NAMALWA (cell line): ENCODE measurements around the gene TMEM209.

Experiments used
- DNase-seq: peaks from one replicate; pipeline ENCODE4 v3.0.0-alpha.2; 2015; ENCODE audit warnings: low spot score

The TMEM209 gene

GRCh38 chr7:130143334-130143732 is 61.9 kb downstream of the TMEM209 start:
- no peak for DNase-seq

GRCh38 chr7:130142654-130143333 is 62.4 kb downstream of the TMEM209 start:
- DNase-seq: no peak

GRCh38 chr7:130141884-130142653 is 63.1 kb downstream of the TMEM209 start:
- no peak for DNase-seq

- DNase-seq: no peak
Measured at GRCh38 chr7:130141161-130141883, 63.9 kb downstream of the TMEM209 start.

- DNase-seq: no peak
Measured at GRCh38 chr7:130140551-130141160, 64.5 kb downstream of the TMEM209 start.

- DNase-seq: no peak
Measured at GRCh38 chr7:130139193-130139960, 65.8 kb downstream of the TMEM209 start.

GRCh38 chr7:130137207-130137606 is 68.0 kb downstream of the TMEM209 start:
- no peak for DNase-seq

- DNase-seq: no peak
Measured at GRCh38 chr7:130136579-130137167, 68.5 kb downstream of the TMEM209 start.

- no peak for DNase-seq
Measured at GRCh38 chr7:130135208-130136205, 69.7 kb downstream of the TMEM209 start.

GRCh38 chr7:130134726-130135125 is 70.5 kb downstream of the TMEM209 start:
- DNase-seq: no peak

GRCh38 chr7:130134106-130134636 is 71.0 kb downstream of the TMEM209 start:
- DNase-seq: no peak

- DNase-seq: no peak
Measured at GRCh38 chr7:130133029-130133782, 72.0 kb downstream of the TMEM209 start.

GRCh38 chr7:130131964-130132875 is 73.0 kb downstream of the TMEM209 start:
- DNase-seq: no peak

GRCh38 chr7:130131191-130131834 is 73.9 kb downstream of the TMEM209 start:
- no peak for DNase-seq

GRCh38 chr7:130129011-130129411 is 76.2 kb downstream of the TMEM209 start:
- DNase-seq: no peak

- DNase-seq: no peak
Measured at GRCh38 chr7:130127821-130128317, 77.3 kb downstream of the TMEM209 start.

GRCh38 chr7:130127404-130127803 is 77.8 kb downstream of the TMEM209 start:
- DNase-seq: no peak
